Neural crest cell (in vitro differentiated cells): ENCODE results near the gene SCAF11. TPM values are rescaled to one million over a fixed set of nuclear protein-coding genes. Genes with fewer than 3 reads are reported as not detected.
A peak's percentile ranks its signal among the peaks of the same experiment; 100 is the strongest.
"Not testable (repeated sequence)": the region's sequence is repeated elsewhere in the genome, so short reads cannot be mapped to it uniquely, and the experiment has no call there.

Experiments
- DNase-seq: peaks from one replicate; pipeline ENCODE4 v3.0.0; 2021; ENCODE audit warnings: low read depth, mixed read lengths, low spot score
- H3K27ac Mint-ChIP-seq: one replicate; pipeline ENCODE4 v1.8.0; 2021; ENCODE audit warnings: mild to moderate bottlenecking, mixed read lengths; ENCODE audit not compliant: unreplicated experiment
- H3K27me3 Mint-ChIP-seq: 2 replicates; pipeline ENCODE4 v1.8.0; 2021; ENCODE audit warnings: low read depth, mild to moderate bottlenecking, mixed read lengths
- H3K36me3 Mint-ChIP-seq: 2 replicates; pipeline ENCODE4 v1.8.0; 2021; ENCODE audit warnings: low read depth, mild to moderate bottlenecking, mixed read lengths
- H3K4me1 Mint-ChIP-seq: 2 replicates; pipeline ENCODE4 v1.8.0; 2021; ENCODE audit warnings: mixed read lengths
- H3K4me3 Mint-ChIP-seq: one replicate; pipeline ENCODE4 v1.8.0; 2021; ENCODE audit warnings: mild to moderate bottlenecking, mixed read lengths
- H3K9me3 Mint-ChIP-seq: 2 replicates; pipeline ENCODE4 v1.8.0; 2021; ENCODE audit warnings: mixed read lengths
- CTCF ChIP-seq: fragments of 200-600 bp; sonication (generic); conservative IDR thresholded peaks from 2 replicates; pipeline ENCODE4 v1.5.0; 2021; ENCODE audit warnings: antibody characterized with exemption, mild to moderate bottlenecking
- total RNA-seq: library from RNA; stranded (reverse); gene quantifications from 2 replicates; pipeline ENCODE4 v1.2.1, GENCODE V29; 2021

The SCAF11 gene
- total RNA-seq, 1 donor from 2014 or later = 114 TPM

- Mint-ChIP-seq H3K27me3 (no peaks in the 10 kb centered on the region), H3K9me3 (no peaks in the 10 kb centered on the region), H3K4me1 (no peaks in the 10 kb centered on the region), H3K4me3 (no peak overlapping the region), H3K27ac (no peak overlapping the region), H3K36me3 (no peaks in the 10 kb centered on the region)
- TF ChIP-seq CTCF = no peak
- DNase-seq = no peak
These were observed 15.4 kb upstream of the SCAF11 start for GRCh38 chr12:46005823-46006222.

- DNase-seq = no peak
- H3K4me3 Mint-ChIP-seq = no peak overlapping the region
- TF ChIP-seq CTCF = peak; percentile 46
- no peaks in the 10 kb centered on the region for H3K27me3 Mint-ChIP-seq
- no peak overlapping the region for H3K27ac Mint-ChIP-seq
- H3K9me3 Mint-ChIP-seq = no peaks in the 10 kb centered on the region
- no peaks in the 10 kb centered on the region for H3K36me3 Mint-ChIP-seq
- H3K4me1 Mint-ChIP-seq = no peaks in the 10 kb centered on the region
These were observed 14.9 kb upstream of the SCAF11 start for GRCh38 chr12:46005151-46005797.

- TF ChIP-seq CTCF = no peak
- H3K27ac Mint-ChIP-seq = no peak overlapping the region
- H3K27me3 Mint-ChIP-seq = no peaks in the 10 kb centered on the region
- H3K4me3 Mint-ChIP-seq = no peak overlapping the region
- no peaks in the 10 kb centered on the region for H3K36me3 Mint-ChIP-seq
- H3K4me1 Mint-ChIP-seq = no peaks in the 10 kb centered on the region
- DNase-seq = no peak
- H3K9me3 Mint-ChIP-seq = no peaks in the 10 kb centered on the region
These were observed 14.3 kb upstream of the SCAF11 start for GRCh38 chr12:46004715-46005114.

- H3K27me3 Mint-ChIP-seq, H3K27ac Mint-ChIP-seq, H3K4me1 Mint-ChIP-seq, H3K9me3 Mint-ChIP-seq, H3K36me3 Mint-ChIP-seq, DNase-seq, H3K4me3 Mint-ChIP-seq: not testable (repeated sequence)
These were observed 9.7 kb upstream of the SCAF11 start for GRCh38 chr12:46000076-46000475.

GRCh38 chr12:45994736-45995135 lies 4.4 kb upstream of the SCAF11 start:
- H3K36me3 Mint-ChIP-seq = peaks cover 4% of the 10 kb centered on the region
- TF ChIP-seq CTCF = no peak
- H3K9me3 Mint-ChIP-seq = peaks cover 3% of the 10 kb centered on the region
- no peak for DNase-seq
- no peak overlapping the region for H3K27ac Mint-ChIP-seq
- peaks cover 4% of the 10 kb centered on the region for H3K27me3 Mint-ChIP-seq
- no peak overlapping the region for H3K4me3 Mint-ChIP-seq
- peaks cover 23% of the 10 kb centered on the region for H3K4me1 Mint-ChIP-seq

- peaks cover 45% of the 10 kb centered on the region for H3K4me1 Mint-ChIP-seq
- DNase-seq = peak; percentile 50
- no peaks in the 10 kb centered on the region for H3K9me3 Mint-ChIP-seq
- peak overlapping the region; percentile 98 for H3K4me3 Mint-ChIP-seq
- peaks cover 4% of the 10 kb centered on the region for H3K27me3 Mint-ChIP-seq
- H3K27ac Mint-ChIP-seq = peak overlapping the region; percentile 97
- no peak for TF ChIP-seq CTCF
- H3K36me3 Mint-ChIP-seq = peaks cover 7% of the 10 kb centered on the region
These were observed 1.2 kb upstream of the SCAF11 start for GRCh38 chr12:45991284-45992249.
